H1 (cell line): ENCODE results near the gene ACSL4. TPM values are rescaled to one million over a fixed set of nuclear protein-coding genes. Genes with fewer than 3 reads are reported as not detected.

Source experiments
- MAFK ChIP-seq: IDR thresholded peaks from 2 replicates; pipeline ENCODE4 v1.6.1; 2012; ENCODE audit warnings: low read depth, mild to moderate bottlenecking, improper control_type of control experiment, low read length
- polyA plus RNA-seq, 7 experiments: library from polyadenylated mRNA; depleted of rRNA in 3 of 7; stranded (reverse) in 5 of 7; unstranded in 2 of 7; fragments of >200 nt in 5 of 7; fragments of 200-250 nt in 2 of 7; gene quantifications; 1 replicate in 5 of 7; 2 replicates in 1 of 7; 4 replicates in 1 of 7; pipeline versions ENCODE4 v1.2.1 to v1.2.3, GENCODE V29; 2011 to 2013; ENCODE audit warnings: missing spikeins in 2 of 7, mixed read lengths in 2 of 7
- total RNA-seq: library from RNA; stranded (reverse); fragmentation: NEBNext Ultra II Directional; extraction: Animal tissue kit (Norgen Biotek cat#: 25700); gene quantifications from 2 replicates; pipeline ENCODE4 v1.2.1, GENCODE V29; 2021
- TF ChIP-seq, protein P1 (sequence below): IDR thresholded peaks from 2 replicates; pipeline ENCODE4 v1.6.1; 2011; ENCODE audit warnings: low read length, improper control_type of control experiment

Gene ACSL4
- total and polyA plus RNA-seq, 2 of the 8 experiments (the other 6 are each of a cell fraction or from before 2014, with no cell fraction given): 11.3 to 47.0 TPM

DNA sequence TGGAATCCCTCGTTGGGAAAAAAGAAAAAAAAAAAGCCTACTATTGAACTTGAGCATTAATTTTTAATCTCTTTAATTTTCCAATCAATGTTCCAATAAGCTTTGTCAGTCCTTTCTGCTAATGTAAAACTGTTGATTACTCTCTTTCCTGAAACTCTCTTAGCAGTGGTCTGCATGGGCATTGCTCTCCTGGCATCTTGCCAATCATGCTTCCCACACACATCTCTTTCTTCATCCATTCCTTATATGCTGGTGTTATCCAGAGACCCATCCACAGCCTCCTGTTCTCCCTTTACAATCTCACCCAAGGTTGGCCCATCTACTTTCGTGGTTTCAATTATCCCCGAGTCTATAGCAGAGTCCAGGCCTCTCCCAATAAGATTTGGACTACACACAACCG lies 76.3 kb downstream of the ACSL4 start (continued):
- TF ChIP-seq, protein P1, sequence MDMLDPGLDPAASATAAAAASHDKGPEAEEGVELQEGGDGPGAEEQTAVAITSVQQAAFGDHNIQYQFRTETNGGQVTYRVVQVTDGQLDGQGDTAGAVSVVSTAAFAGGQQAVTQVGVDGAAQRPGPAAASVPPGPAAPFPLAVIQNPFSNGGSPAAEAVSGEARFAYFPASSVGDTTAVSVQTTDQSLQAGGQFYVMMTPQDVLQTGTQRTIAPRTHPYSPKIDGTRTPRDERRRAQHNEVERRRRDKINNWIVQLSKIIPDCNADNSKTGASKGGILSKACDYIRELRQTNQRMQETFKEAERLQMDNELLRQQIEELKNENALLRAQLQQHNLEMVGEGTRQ: no peak
- TF ChIP-seq MAFK: no peak
